Mucosa of stomach (tissue), 1 donor: Measurements from ENCODE around the gene IDH3G.

Experiments
- H3K27me3 ChIP-seq: one replicate; pipeline ENCODE4 v1.7.0; 2013; ENCODE audit warnings: mild to moderate bottlenecking, low read length; ENCODE audit not compliant: control insufficient read depth, insufficient read depth
- H3K36me3 ChIP-seq: one replicate; pipeline ENCODE4 v1.7.0; 2013; ENCODE audit warnings: low read length; ENCODE audit not compliant: control insufficient read depth, insufficient read depth
- H3K4me1 ChIP-seq: one replicate; pipeline ENCODE4 v1.7.0; 2013; ENCODE audit warnings: mild to moderate bottlenecking, low read length; ENCODE audit not compliant: control insufficient read depth, insufficient read depth
- H3K4me3 ChIP-seq: one replicate; pipeline ENCODE4 v1.7.0; 2013; ENCODE audit warnings: low read length
- H3K9ac ChIP-seq: one replicate; pipeline ENCODE4 v1.7.0; 2013; ENCODE audit warnings: mild to moderate bottlenecking, low read length, moderate library complexity
- H3K9me3 ChIP-seq: one replicate; pipeline ENCODE4 v1.7.0; 2013; ENCODE audit warnings: mild to moderate bottlenecking, low read length, moderate library complexity; ENCODE audit not compliant: control insufficient read depth
- donor health status: Pancreatic carcinoma.

Gene IDH3G

GRCh38 chrX:153807976-153808375, 13.8 kb upstream of the IDH3G start:
- Histone ChIP-seq H3K9me3 (no peaks in the 10 kb centered on the region), H3K4me1 (no peaks in the 10 kb centered on the region), H3K9ac (no peak overlapping the region), H3K4me3 (no peak overlapping the region), H3K27me3 (no peaks in the 10 kb centered on the region), H3K36me3 (no peaks in the 10 kb centered on the region)

- Histone ChIP-seq H3K9ac (no peak overlapping the region), H3K4me3 (no peak overlapping the region), H3K9me3 (no peaks in the 10 kb centered on the region), H3K27me3 (no peaks in the 10 kb centered on the region), H3K4me1 (no peaks in the 10 kb centered on the region), H3K36me3 (no peaks in the 10 kb centered on the region)
Observed at GRCh38 chrX:153806999-153807575, 12.9 kb upstream of the IDH3G start.

GRCh38 chrX:153805436-153805835, 11.3 kb upstream of the IDH3G start:
- Histone ChIP-seq H3K27me3 (no peaks in the 10 kb centered on the region), H3K4me1 (no peaks in the 10 kb centered on the region), H3K4me3 (no peak overlapping the region), H3K9ac (no peak overlapping the region), H3K9me3 (no peaks in the 10 kb centered on the region), H3K36me3 (no peaks in the 10 kb centered on the region)

GRCh38 chrX:153804621-153805020, 10.4 kb upstream of the IDH3G start:
- Histone ChIP-seq H3K9ac (no peak overlapping the region), H3K36me3 (no peaks in the 10 kb centered on the region)

GRCh38 chrX:153804100-153804595, 10.0 kb upstream of the IDH3G start:
- no peak overlapping the region for H3K4me3 ChIP-seq

More at GRCh38 chrX:153804621-153805020, 10.4 kb upstream of the IDH3G start:
- no peaks in the 10 kb centered on the region for H3K9me3 ChIP-seq
- H3K27me3 ChIP-seq: no peaks in the 10 kb centered on the region
- H3K4me3 ChIP-seq: no peak overlapping the region
- no peaks in the 10 kb centered on the region for H3K4me1 ChIP-seq

GRCh38 chrX:153803211-153804099, 9.3 kb upstream of the IDH3G start:
- no peaks in the 10 kb centered on the region for H3K9me3 ChIP-seq

More at GRCh38 chrX:153804100-153804595, 10.0 kb upstream of the IDH3G start:
- Histone ChIP-seq H3K9ac (no peak overlapping the region), H3K9me3 (no peaks in the 10 kb centered on the region), H3K27me3 (no peaks in the 10 kb centered on the region), H3K36me3 (no peaks in the 10 kb centered on the region), H3K4me1 (no peaks in the 10 kb centered on the region)

GRCh38 chrX:153802513-153803045, 8.4 kb upstream of the IDH3G start:
- no peaks in the 10 kb centered on the region for H3K4me1 ChIP-seq
- H3K9me3 ChIP-seq: no peaks in the 10 kb centered on the region
- H3K4me3 ChIP-seq: no peak overlapping the region
- H3K36me3 ChIP-seq: no peaks in the 10 kb centered on the region
- H3K9ac ChIP-seq: no peak overlapping the region
- no peaks in the 10 kb centered on the region for H3K27me3 ChIP-seq

More at GRCh38 chrX:153803211-153804099, 9.3 kb upstream of the IDH3G start:
- Histone ChIP-seq H3K9ac (no peak overlapping the region), H3K27me3 (no peaks in the 10 kb centered on the region), H3K36me3 (no peaks in the 10 kb centered on the region), H3K4me1 (no peaks in the 10 kb centered on the region), H3K4me3 (no peak overlapping the region)

GRCh38 chrX:153801669-153802068, 7.5 kb upstream of the IDH3G start:
- Histone ChIP-seq H3K4me1 (no peaks in the 10 kb centered on the region), H3K9me3 (no peaks in the 10 kb centered on the region), H3K27me3 (no peaks in the 10 kb centered on the region), H3K36me3 (no peaks in the 10 kb centered on the region), H3K4me3 (no peak overlapping the region), H3K9ac (no peak overlapping the region)

GRCh38 chrX:153800746-153801145, 6.6 kb upstream of the IDH3G start:
- H3K4me3 ChIP-seq: no peak overlapping the region
- no peak overlapping the region for H3K9ac ChIP-seq
- no peaks in the 10 kb centered on the region for H3K27me3 ChIP-seq
- H3K4me1 ChIP-seq: peaks cover 7% of the 10 kb centered on the region
- H3K36me3 ChIP-seq: no peaks in the 10 kb centered on the region
- H3K9me3 ChIP-seq: no peaks in the 10 kb centered on the region

GRCh38 chrX:153800177-153800722, 6.1 kb upstream of the IDH3G start:
- H3K9me3 ChIP-seq: no peaks in the 10 kb centered on the region
- no peak overlapping the region for H3K9ac ChIP-seq
- no peaks in the 10 kb centered on the region for H3K36me3 ChIP-seq
- no peaks in the 10 kb centered on the region for H3K27me3 ChIP-seq
- no peak overlapping the region for H3K4me3 ChIP-seq
- H3K4me1 ChIP-seq: peaks cover 11% of the 10 kb centered on the region

- H3K9ac ChIP-seq: no peak overlapping the region
- no peaks in the 10 kb centered on the region for H3K9me3 ChIP-seq
- no peaks in the 10 kb centered on the region for H3K36me3 ChIP-seq
- no peak overlapping the region for H3K4me3 ChIP-seq
- peaks cover 11% of the 10 kb centered on the region for H3K4me1 ChIP-seq
- H3K27me3 ChIP-seq: no peaks in the 10 kb centered on the region
Observed at GRCh38 chrX:153799326-153799725, 5.2 kb upstream of the IDH3G start.
